ENCODE measurements around the gene WDR37.

The WDR37 gene

GRCh38 chr10:1175956-1176565 lies 119.9 kb downstream of the WDR37 start:
- H3K36me3 Mint-ChIP-seq (ENCODE audit: low read depth) = no peaks in the 10 kb centered on the region
- no peaks in the 10 kb centered on the region for H3K4me1 Mint-ChIP-seq (ENCODE audit: low read depth)
- H3K9me3 Mint-ChIP-seq = no peaks in the 10 kb centered on the region
- no peaks in the 10 kb centered on the region for H3K27me3 Mint-ChIP-seq
- no peak overlapping the region for H3K27ac Mint-ChIP-seq
- no peak overlapping the region for H3K4me3 Mint-ChIP-seq
- intact Hi-C loops (cut with micrococcal nuclease) = no loop called here

GRCh38 chr10:1177936-1178335 lies 121.8 kb downstream of the WDR37 start:
- Mint-ChIP-seq H3K27ac (no peak overlapping the region), H3K9me3 (no peaks in the 10 kb centered on the region), H3K4me1 (ENCODE audit: low read depth) (no peaks in the 10 kb centered on the region), H3K36me3 (ENCODE audit: low read depth) (no peaks in the 10 kb centered on the region), H3K4me3 (no peak overlapping the region), H3K27me3 (no peaks in the 10 kb centered on the region)
- intact Hi-C loops (cut with micrococcal nuclease) = no loop called here

- Mint-ChIP-seq H3K4me1 (ENCODE audit: low read depth) (no peaks in the 10 kb centered on the region), H3K4me3 (no peak overlapping the region)
- intact Hi-C loops (cut with micrococcal nuclease) = no loop called here
Observed at GRCh38 chr10:1178506-1178905, 122.3 kb downstream of the WDR37 start.

GRCh38 chr10:1179346-1180070 lies 123.3 kb downstream of the WDR37 start:
- Mint-ChIP-seq H3K36me3 (ENCODE audit: low read depth) (no peaks in the 10 kb centered on the region), H3K27me3 (no peaks in the 10 kb centered on the region), H3K27ac (no peak overlapping the region), H3K4me1 (ENCODE audit: low read depth) (no peaks in the 10 kb centered on the region), H3K4me3 (no peak overlapping the region), H3K9me3 (no peaks in the 10 kb centered on the region)
- intact Hi-C loops (cut with micrococcal nuclease) = no loop called here

More at GRCh38 chr10:1178506-1178905, 122.3 kb downstream of the WDR37 start:
- Mint-ChIP-seq H3K9me3 (no peaks in the 10 kb centered on the region), H3K36me3 (ENCODE audit: low read depth) (no peaks in the 10 kb centered on the region), H3K27ac (no peak overlapping the region), H3K27me3 (no peaks in the 10 kb centered on the region)

- Mint-ChIP-seq H3K27ac (no peak overlapping the region), H3K4me1 (ENCODE audit: low read depth) (no peaks in the 10 kb centered on the region)
Observed at GRCh38 chr10:1180071-1180730, 124.0 kb downstream of the WDR37 start.

GRCh38 chr10:1180836-1181235 lies 124.7 kb downstream of the WDR37 start:
- Mint-ChIP-seq H3K27ac (no peak overlapping the region), H3K36me3 (ENCODE audit: low read depth) (no peaks in the 10 kb centered on the region), H3K4me1 (ENCODE audit: low read depth) (no peaks in the 10 kb centered on the region), H3K4me3 (no peak overlapping the region), H3K9me3 (no peaks in the 10 kb centered on the region), H3K27me3 (no peaks in the 10 kb centered on the region)
- intact Hi-C loops (cut with micrococcal nuclease) = no loop called here

More at GRCh38 chr10:1180071-1180730, 124.0 kb downstream of the WDR37 start:
- Mint-ChIP-seq H3K27me3 (no peaks in the 10 kb centered on the region), H3K4me3 (no peak overlapping the region), H3K36me3 (ENCODE audit: low read depth) (no peaks in the 10 kb centered on the region), H3K9me3 (no peaks in the 10 kb centered on the region)
- intact Hi-C loops (cut with micrococcal nuclease) = no loop called here

Measured in dendritic cell treated with granulocyte-macrophage colony-stimulating factor and Interleukin-4, amounts not matched to agents 40 ng/mL and 50 ng/mL, for 4 days (primary cell).